HFF-Myc (cell line): ENCODE data around the gene ZNF516.
"Not testable (repeated sequence)": the region's sequence is repeated elsewhere in the genome, so short reads cannot be mapped to it uniquely, and the experiment has no call there.

Experiments used
- DNase-seq: peaks from one replicate; pipeline ENCODE4 v3.0.0-alpha.2; 2011; ENCODE audit warnings: low read depth; ENCODE audit errors: extremely low read depth
- H3K4me3 ChIP-seq: replicated peaks from 2 replicates; pipeline ENCODE4 v1.5.1; 2011; ENCODE audit warnings: low read depth, mild to moderate bottlenecking, control low read depth, low read length
- CTCF ChIP-seq: IDR thresholded peaks from 2 replicates; pipeline ENCODE4 v1.5.1; 2012; ENCODE audit warnings: mild to moderate bottlenecking, low read depth, low read length, control low read depth; ENCODE audit errors: missing control alignments

The ZNF516 gene

GRCh38 chr18:76495006-76495370, at the start of gene ZNF516:
Gene ZNF516, minus strand, starts transcription at chr18:76495242. Its CDS starts 52,188 bp downstream, at chr18:76443054.
- DNase-seq: no peak
- no peak for TF ChIP-seq CTCF
- peak within 1 kb of the TSS; percentile 77 for H3K4me3 ChIP-seq

GRCh38 chr18:76538846-76539245, 43.8 kb upstream of the ZNF516 start:
- no peak for TF ChIP-seq CTCF
- DNase-seq: no peak
- H3K4me3 ChIP-seq: no peak overlapping the region

GRCh38 chr18:76537621-76538020, 42.6 kb upstream of the ZNF516 start:
- DNase-seq: no peak
- H3K4me3 ChIP-seq: no peak overlapping the region
- no peak for TF ChIP-seq CTCF

GRCh38 chr18:76536593-76536992, 41.6 kb upstream of the ZNF516 start:
- DNase-seq, H3K4me3 ChIP-seq: not testable (repeated sequence)

GRCh38 chr18:76532875-76533274, 37.8 kb upstream of the ZNF516 start:
- no peak overlapping the region for H3K4me3 ChIP-seq
- DNase-seq: no peak
- TF ChIP-seq CTCF: no peak

GRCh38 chr18:76530846-76531245, 35.8 kb upstream of the ZNF516 start:
- no peak for DNase-seq
- TF ChIP-seq CTCF: no peak

GRCh38 chr18:76530391-76530790, 35.3 kb upstream of the ZNF516 start:
- no peak overlapping the region for H3K4me3 ChIP-seq
- TF ChIP-seq CTCF: no peak
- no peak for DNase-seq

More at GRCh38 chr18:76530846-76531245, 35.8 kb upstream of the ZNF516 start:
- no peak overlapping the region for H3K4me3 ChIP-seq
